HCT116 (cell line): ENCODE measurements around the gene CNTNAP2.

Experiments used
- CEBPB ChIP-seq: IDR thresholded peaks from 2 replicates; pipeline ENCODE4 v1.6.1; 2012; ENCODE audit warnings: low read depth
- CTCF ChIP-seq, 3 experiments: fragments of 200-600 bp in 1 of 3; sonication (generic) in 1 of 3; IDR thresholded peaks in 2 of 3; conservative IDR thresholded peaks in 1 of 3; 2 replicates each; pipeline ENCODE4 v1.5.1; 2012 to 2017; ENCODE audit warnings: low read depth in 2 of 3, low read length in 2 of 3, antibody characterized with exemption in 1 of 3, borderline replicate concordance in 1 of 3, control low read depth in 1 of 3, mild to moderate bottlenecking in 1 of 3, mixed read lengths in 1 of 3, mixed run types in 1 of 3, moderate library complexity in 1 of 3; ENCODE audit not compliant: insufficient read depth in 1 of 3
- EZH2 ChIP-seq: fragments of 200-600 bp; sonication (generic); IDR thresholded peaks from 2 replicates; pipeline ENCODE4 v1.6.1; 2017; ENCODE audit warnings: antibody characterized with exemption, mixed run types
- EZH2phosphoT487 ChIP-seq: fragments of 200-600 bp; IDR thresholded peaks from 2 replicates; pipeline ENCODE4 v1.6.1; 2018; ENCODE audit warnings: antibody characterized with exemption, borderline replicate concordance
- FOSL1 ChIP-seq: IDR thresholded peaks from 2 replicates; pipeline ENCODE4 v1.6.1; 2012; ENCODE audit warnings: low read depth
- JUND ChIP-seq: IDR thresholded peaks from 2 replicates; pipeline ENCODE4 v1.6.1; 2012
- POLR2A ChIP-seq: IDR thresholded peaks from 2 replicates; pipeline ENCODE4 v1.7.0; 2011; ENCODE audit warnings: borderline replicate concordance; ENCODE audit not compliant: insufficient read depth, insufficient read length; ENCODE audit errors: extremely low read depth
- POLR2AphosphoS5 ChIP-seq: IDR thresholded peaks from 2 replicates; pipeline ENCODE4 v1.6.1; 2011; ENCODE audit warnings: mild to moderate bottlenecking, low read depth, low read length, moderate library complexity
- REST ChIP-seq: IDR thresholded peaks from 2 replicates; pipeline ENCODE4 v1.6.1; 2012; ENCODE audit warnings: low read depth
- SP1 ChIP-seq: IDR thresholded peaks from 2 replicates; pipeline ENCODE4 v1.6.1; 2012; ENCODE audit warnings: low read depth
- SRF ChIP-seq: IDR thresholded peaks from 2 replicates; pipeline ENCODE4 v1.6.1; 2012; ENCODE audit warnings: low read depth
- ZNF274 ChIP-seq: fragments of 200-500 bp; sonication (Bioruptor generic); IDR thresholded peaks from 2 replicates; pipeline ENCODE4 v1.6.1; 2014; ENCODE audit warnings: mild to moderate bottlenecking, low read depth, low read length, inconsistent platforms

GRCh38 chr7:146345251-146345650 is 228.7 kb downstream of the CNTNAP2 start:
- TF ChIP-seq EZH2, result no peak
- no peak for TF ChIP-seq POLR2A
- no peak for TF ChIP-seq CTCF (IDR thresholded peaks at IDR 0.05 in 2 of 3, conservative IDR thresholded peaks at IDR 0.05 in 1 of 3; ENCODE audit: borderline replicate concordance in 1 of 3, insufficient read depth in 1 of 3, low read depth in 2 of 3, low read length in 2 of 3)
- TF ChIP-seq FOSL1, result no peak
- TF ChIP-seq EZH2phosphoT487, result no peak
- no peak for TF ChIP-seq SP1
- TF ChIP-seq REST, result no peak
- no peak for TF ChIP-seq CEBPB
- no peak for TF ChIP-seq ZNF274
- no peak for TF ChIP-seq POLR2AphosphoS5
- no peak for TF ChIP-seq JUND
- no peak for TF ChIP-seq SRF
